ENCODE data around the gene SCAP. TPM values are rescaled to one million over a fixed set of nuclear protein-coding genes. Genes with fewer than 3 reads are reported as not detected.

SCAP gene
- total RNA-seq: 100 to 1,000 TPM in 1 of 7 donors, 10 to 100 TPM in 6; 53.7 to 104 (median 80.9) TPM
- 100 to 1,000 TPM in 1 of 2 donors, 10 to 100 TPM in 1; 52.4 to 192 TPM for polyA plus RNA-seq
- long read RNA-seq, donor 1, full-length matches to known transcripts: 2 of 236 reads
- long read RNA-seq, donor 1, partial matches to known transcripts: 168 of 236 reads
- long read RNA-seq, donor 1, other reads (novel, unspliced or antisense): 66 of 236 reads
- long read RNA-seq, donor 2, partial matches to known transcripts: 16 of 30 reads
- long read RNA-seq, donor 2, other reads (novel, unspliced or antisense): 12 of 30 reads
- long read RNA-seq, donor 3, full-length matches to known transcripts: 19 of 349 reads
- long read RNA-seq, donor 3, partial matches to known transcripts: 169 of 349 reads
- long read RNA-seq, donor 3, other reads (novel, unspliced or antisense): 161 of 349 reads

DNA sequence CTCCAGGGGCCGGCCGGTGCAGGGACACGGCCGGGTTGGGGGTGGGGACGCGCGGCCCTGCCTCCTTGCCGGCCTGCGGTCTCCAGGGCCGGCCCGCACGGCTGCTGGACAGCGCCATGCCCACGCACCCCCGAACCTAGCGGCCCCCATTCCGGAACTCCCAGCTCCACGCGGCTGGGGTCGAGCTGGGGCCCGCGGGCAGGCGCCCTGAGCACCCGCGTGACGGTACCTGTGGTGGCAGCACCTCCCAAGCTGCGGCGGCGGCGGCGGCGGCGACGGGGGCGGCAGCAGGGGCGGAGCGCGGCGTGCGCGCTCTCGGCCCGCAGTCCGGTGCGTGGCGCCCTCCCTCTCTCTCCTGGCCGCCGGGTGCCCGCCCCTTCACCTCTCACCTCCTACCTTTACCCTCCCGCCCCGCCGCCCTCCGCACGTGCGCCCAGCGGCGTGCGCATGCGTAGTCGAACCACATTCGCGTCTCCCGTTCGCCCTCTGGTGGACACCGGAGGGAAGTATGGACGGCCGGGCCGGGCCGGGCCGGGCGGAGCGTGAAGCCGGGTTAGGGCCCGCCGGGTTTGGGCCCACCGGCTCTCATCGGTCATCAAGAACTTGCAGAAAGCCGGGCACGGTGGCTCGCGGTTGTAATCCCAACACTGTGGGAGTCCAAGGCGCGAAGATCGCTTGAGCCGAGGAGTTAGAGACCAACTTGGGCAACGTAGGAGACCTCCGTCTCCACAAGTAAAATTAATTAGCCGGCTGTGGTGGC is at the start of gene SCAP:
TSS of gene SCAP (minus strand) at position 372 of the 760 bp plus-strand sequence. CDS start 32,948 bp downstream, outside the sequence.
- no peaks in the 10 kb centered on the region for H3K9me3 ChIP-seq
- DNase-seq: peak; percentile 92 to 97 (median 95)
- peaks cover 12% of the 10 kb centered on the region for H3K4me1 ChIP-seq (ENCODE audit: insufficient read depth)
- H3K36me3 ChIP-seq: no peaks in the 10 kb centered on the region
- H3K4me3 ChIP-seq: peak within 1 kb of the TSS; percentile 66
- no peaks in the 10 kb centered on the region for H3K27me3 ChIP-seq
- WGBS, 3 donors: 1 to 2% (median 2%) methylated on average over 58 to 88 of the region's 88 CpGs
- peak within 1 kb of the TSS in 1 of 2 donors; percentile 70 for H3K27ac ChIP-seq
- intact Hi-C loops (cut with DNase I): loop anchor here (2.0 to 10.0 kb wide), 4 partner anchors 37 to 55 kb away; partner anchors contain the start of gene ELP6 (in 1 of the 4)
- TF ChIP-seq, protein P1, sequence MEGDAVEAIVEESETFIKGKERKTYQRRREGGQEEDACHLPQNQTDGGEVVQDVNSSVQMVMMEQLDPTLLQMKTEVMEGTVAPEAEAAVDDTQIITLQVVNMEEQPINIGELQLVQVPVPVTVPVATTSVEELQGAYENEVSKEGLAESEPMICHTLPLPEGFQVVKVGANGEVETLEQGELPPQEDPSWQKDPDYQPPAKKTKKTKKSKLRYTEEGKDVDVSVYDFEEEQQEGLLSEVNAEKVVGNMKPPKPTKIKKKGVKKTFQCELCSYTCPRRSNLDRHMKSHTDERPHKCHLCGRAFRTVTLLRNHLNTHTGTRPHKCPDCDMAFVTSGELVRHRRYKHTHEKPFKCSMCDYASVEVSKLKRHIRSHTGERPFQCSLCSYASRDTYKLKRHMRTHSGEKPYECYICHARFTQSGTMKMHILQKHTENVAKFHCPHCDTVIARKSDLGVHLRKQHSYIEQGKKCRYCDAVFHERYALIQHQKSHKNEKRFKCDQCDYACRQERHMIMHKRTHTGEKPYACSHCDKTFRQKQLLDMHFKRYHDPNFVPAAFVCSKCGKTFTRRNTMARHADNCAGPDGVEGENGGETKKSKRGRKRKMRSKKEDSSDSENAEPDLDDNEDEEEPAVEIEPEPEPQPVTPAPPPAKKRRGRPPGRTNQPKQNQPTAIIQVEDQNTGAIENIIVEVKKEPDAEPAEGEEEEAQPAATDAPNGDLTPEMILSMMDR (IDR thresholded peaks at IDR 0.05): peak; percentile 88 to 99 (median 99)
- TF ChIP-seq EP300 (IDR thresholded peaks at IDR 0.05): no peak
- TF ChIP-seq POLR2A (IDR thresholded peaks at IDR 0.05): peak; percentile 41

DNA sequence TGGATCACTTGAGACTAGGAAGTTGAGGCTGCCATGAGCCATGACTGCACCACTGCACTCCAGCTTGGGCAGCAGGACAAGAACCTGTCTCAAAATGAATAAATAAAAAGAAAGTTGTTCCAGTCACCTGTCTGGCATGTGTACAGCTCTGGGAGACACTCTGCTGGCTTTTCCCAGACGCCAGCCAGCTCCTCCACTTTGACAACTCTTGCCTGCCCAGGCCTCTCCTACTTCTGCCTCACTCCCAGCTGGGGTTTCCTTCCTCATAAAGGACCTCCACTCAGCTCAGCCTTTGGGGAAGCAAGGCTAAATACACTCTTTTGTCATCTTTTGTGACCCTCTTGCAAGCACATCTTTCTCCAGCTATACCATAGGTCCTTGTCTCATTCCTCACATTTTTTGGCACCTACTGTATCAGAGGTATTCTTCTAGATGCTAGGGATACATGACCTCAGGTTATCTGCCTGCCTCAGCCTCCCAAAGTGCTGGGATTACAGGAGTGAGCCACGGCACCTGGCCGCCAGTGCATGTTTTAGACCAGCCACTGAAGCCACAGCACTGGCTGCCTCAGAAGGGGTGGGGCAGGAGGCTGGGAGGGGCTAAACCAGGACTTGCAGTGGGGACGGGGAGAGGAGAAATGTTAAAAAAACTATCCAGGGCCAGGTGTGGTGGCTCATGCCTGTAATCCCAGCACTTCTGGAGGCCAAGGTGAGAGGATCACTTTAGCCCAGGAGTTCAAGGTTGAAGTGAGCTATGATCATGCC is 47.8 kb upstream of the SCAP start:
- H3K4me3 ChIP-seq: no peak overlapping the region
- H3K9me3 ChIP-seq: no peaks in the 10 kb centered on the region
- H3K27ac ChIP-seq: no peak overlapping the region
- intact Hi-C loops (cut with DNase I): loop anchor here (2.0 to 10.0 kb wide), 3 partner anchors 264 to 631 kb away; no protein-coding TSS in a partner anchor
- no peak for DNase-seq
- H3K4me1 ChIP-seq (ENCODE audit: insufficient read depth): peaks cover 2% of the 10 kb centered on the region
- H3K36me3 ChIP-seq: no peaks in the 10 kb centered on the region
- no peaks in the 10 kb centered on the region for H3K27me3 ChIP-seq
- TF ChIP-seq POLR2A (IDR thresholded peaks at IDR 0.05) (no peak), EP300 (IDR thresholded peaks at IDR 0.05) (no peak)
- TF ChIP-seq, protein P1 (IDR thresholded peaks at IDR 0.05): no peak
- 65 to 78% (median 68%) methylated on average over 4 of the region's 4 CpGs for WGBS, 3 donors

DNA sequence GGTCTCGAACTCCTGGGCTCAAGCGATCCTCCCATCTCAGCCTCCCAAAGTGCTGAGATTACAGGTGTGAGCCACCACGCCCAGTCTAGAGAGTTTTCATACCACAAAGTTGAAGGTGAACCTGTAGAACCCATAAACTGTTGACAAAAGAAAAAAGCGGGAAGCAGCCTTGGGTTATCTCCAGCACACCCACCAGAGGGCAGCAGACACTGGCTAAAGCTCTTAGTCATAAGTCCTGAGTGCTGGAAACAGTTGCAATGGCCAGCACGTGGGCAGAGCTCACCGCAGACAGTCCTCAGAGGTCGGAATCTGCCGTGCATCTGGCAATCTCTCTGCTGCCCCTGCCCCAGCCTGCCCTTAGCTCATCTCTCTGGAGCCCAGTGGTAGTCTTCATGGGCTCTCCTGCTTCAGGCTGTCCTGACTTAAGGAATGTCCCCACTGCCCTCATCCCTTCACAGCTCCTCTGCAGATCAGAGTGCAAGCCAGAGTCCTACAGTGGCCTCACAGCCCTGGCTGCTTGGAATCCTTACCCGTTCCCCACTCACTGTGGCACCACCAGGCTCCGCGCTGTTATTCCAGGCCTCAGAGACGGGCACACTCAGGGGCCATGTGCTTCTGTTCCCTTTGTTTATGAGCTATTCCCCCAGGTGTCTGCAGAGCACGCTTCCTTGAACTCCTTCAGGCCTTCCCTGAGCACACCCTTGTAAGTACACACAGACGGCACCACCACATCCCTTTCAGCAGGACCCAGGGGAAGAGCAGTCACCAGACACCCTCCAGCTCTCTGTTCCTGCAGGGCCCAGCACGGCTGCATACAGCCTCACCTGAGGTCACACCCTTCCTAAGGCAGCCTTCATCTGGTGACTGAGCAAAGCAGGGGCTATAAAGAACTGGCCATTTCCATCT is 46.6 kb upstream of the SCAP start:
- TF ChIP-seq EP300 (IDR thresholded peaks at IDR 0.05): no peak
- TF ChIP-seq, protein P1 (IDR thresholded peaks at IDR 0.05): peak; percentile 90 to 93 (median 91)
- WGBS, 3 donors: 33 to 36% (median 35%) methylated on average over 15 of the region's 15 CpGs
- Histone ChIP-seq H3K27ac (no peak overlapping the region), H3K36me3 (no peaks in the 10 kb centered on the region), H3K4me3 (no peak overlapping the region), H3K4me1 (ENCODE audit: insufficient read depth) (peaks cover 2% of the 10 kb centered on the region), H3K9me3 (no peaks in the 10 kb centered on the region), H3K27me3 (no peaks in the 10 kb centered on the region)
- DNase-seq: peak; percentile 77 to 90 (median 85)
- intact Hi-C loops (cut with DNase I): loop anchor here (2.0 to 10.0 kb wide), 3 partner anchors 265 to 632 kb away; no protein-coding TSS in a partner anchor

Measured in ovary (tissue), 10 donors.